GM19193 (cell line): Measurements from ENCODE around the gene KRTAP10-4.
"Not testable (repeated sequence)": the region's sequence is repeated elsewhere in the genome, so short reads cannot be mapped to it uniquely, and the experiment has no call there.

Experiments
- POLR2A ChIP-seq: IDR thresholded peaks from 4 replicates; pipeline ENCODE4 v1.6.1; 2011; ENCODE audit not compliant: insufficient read depth, insufficient read length; ENCODE audit errors: extremely low read depth

KRTAP10-4 gene

GRCh38 chr21:44573630-44574456, at the start of gene KRTAP10-4:
KRTAP10-4 (plus strand) TSS chr21:44573729; CDS start chr21:44573759, 30 bp downstream.
- TF ChIP-seq POLR2A: not testable (repeated sequence)

- no peak for TF ChIP-seq POLR2A
Measured at GRCh38 chr21:44524414-44525371, 48.8 kb upstream of the KRTAP10-4 start.

- no peak for TF ChIP-seq POLR2A
Measured at GRCh38 chr21:44525391-44526095, 48.0 kb upstream of the KRTAP10-4 start.

- no peak for TF ChIP-seq POLR2A
Measured at GRCh38 chr21:44526096-44526997, 47.2 kb upstream of the KRTAP10-4 start.

GRCh38 chr21:44527156-44527982, 46.2 kb upstream of the KRTAP10-4 start:
- no peak for TF ChIP-seq POLR2A

GRCh38 chr21:44527983-44528633, 45.4 kb upstream of the KRTAP10-4 start:
- no peak for TF ChIP-seq POLR2A

- TF ChIP-seq POLR2A: no peak
Measured at GRCh38 chr21:44528634-44528995, 44.9 kb upstream of the KRTAP10-4 start.

- no peak for TF ChIP-seq POLR2A
Measured at GRCh38 chr21:44529011-44529421, 44.5 kb upstream of the KRTAP10-4 start.

GRCh38 chr21:44529503-44530125, 43.9 kb upstream of the KRTAP10-4 start:
- TF ChIP-seq POLR2A: no peak

- no peak for TF ChIP-seq POLR2A
Measured at GRCh38 chr21:44530221-44530902, 43.2 kb upstream of the KRTAP10-4 start.

GRCh38 chr21:44530903-44531605, 42.5 kb upstream of the KRTAP10-4 start:
- TF ChIP-seq POLR2A: no peak
